Adipocyte (in vitro differentiated cells): ENCODE measurements around the gene GDF2.

ENCODE experiments used
- DNase-seq: peaks from one replicate; pipeline ENCODE4 v3.0.0-alpha.2; 2015; ENCODE audit warnings: low read depth
- H3K27me3 ChIP-seq: replicated peaks from 2 replicates; pipeline ENCODE4 v1.7.0; 2013; ENCODE audit warnings: mild to moderate bottlenecking, low read length, moderate library complexity; ENCODE audit not compliant: control insufficient read depth, insufficient read depth
- H3K36me3 ChIP-seq: 2 replicates; pipeline ENCODE4 v1.7.0; 2013; ENCODE audit warnings: low read length, mild to moderate bottlenecking, moderate library complexity; ENCODE audit not compliant: control insufficient read depth, insufficient read depth, severe bottlenecking
- H3K4me1 ChIP-seq: 2 replicates; pipeline ENCODE4 v1.7.0; 2013; ENCODE audit warnings: mild to moderate bottlenecking, low read length, moderate library complexity; ENCODE audit not compliant: control insufficient read depth, insufficient read depth
- H3K4me3 ChIP-seq: 2 replicates; pipeline ENCODE4 v1.7.0; 2013; ENCODE audit warnings: mild to moderate bottlenecking, low read length, moderate library complexity
- H3K9ac ChIP-seq: 2 replicates; pipeline ENCODE4 v1.7.0; 2013; ENCODE audit warnings: mild to moderate bottlenecking, low read length, moderate library complexity
- H3K9me3 ChIP-seq: 2 replicates; pipeline ENCODE4 v1.7.0; 2013; ENCODE audit warnings: mild to moderate bottlenecking, low read length, moderate library complexity; ENCODE audit not compliant: control insufficient read depth

The GDF2 gene

DNA sequence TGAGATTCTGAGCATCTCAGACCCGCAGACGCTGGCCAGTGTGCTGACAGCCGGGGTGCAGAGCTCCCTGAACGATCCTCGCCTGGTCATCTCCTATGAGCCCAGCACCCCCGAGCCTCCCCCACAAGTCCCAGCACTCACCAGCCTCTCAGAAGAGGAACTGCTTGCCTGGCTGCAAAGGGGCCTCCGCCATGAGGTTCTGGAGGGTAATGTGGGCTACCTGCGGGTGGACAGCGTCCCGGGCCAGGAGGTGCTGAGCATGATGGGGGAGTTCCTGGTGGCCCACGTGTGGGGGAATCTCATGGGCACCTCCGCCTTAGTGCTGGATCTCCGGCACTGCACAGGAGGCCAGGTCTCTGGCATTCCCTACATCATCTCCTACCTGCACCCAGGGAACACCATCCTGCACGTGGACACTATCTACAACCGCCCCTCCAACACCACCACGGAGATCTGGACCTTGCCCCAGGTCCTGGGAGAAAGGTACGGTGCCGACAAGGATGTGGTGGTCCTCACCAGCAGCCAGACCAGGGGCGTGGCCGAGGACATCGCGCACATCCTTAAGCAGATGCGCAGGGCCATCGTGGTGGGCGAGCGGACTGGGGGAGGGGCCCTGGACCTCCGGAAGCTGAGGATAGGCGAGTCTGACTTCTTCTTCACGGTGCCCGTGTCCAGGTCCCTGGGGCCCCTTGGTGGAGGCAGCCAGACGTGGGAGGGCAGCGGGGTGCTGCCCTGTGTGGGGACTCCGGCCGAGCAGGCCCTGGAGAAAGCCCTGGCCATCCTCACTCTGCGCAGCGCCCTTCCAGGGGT lies 26.6 kb downstream of the GDF2 start:
- H3K4me3 ChIP-seq = no peak overlapping the region
- H3K4me1 ChIP-seq = no peaks in the 10 kb centered on the region
- peaks cover 21% of the 10 kb centered on the region for H3K27me3 ChIP-seq
- no peak overlapping the region for H3K9ac ChIP-seq
- DNase-seq = no peak
- H3K9me3 ChIP-seq = no peaks in the 10 kb centered on the region
- no peaks in the 10 kb centered on the region for H3K36me3 ChIP-seq

DNA sequence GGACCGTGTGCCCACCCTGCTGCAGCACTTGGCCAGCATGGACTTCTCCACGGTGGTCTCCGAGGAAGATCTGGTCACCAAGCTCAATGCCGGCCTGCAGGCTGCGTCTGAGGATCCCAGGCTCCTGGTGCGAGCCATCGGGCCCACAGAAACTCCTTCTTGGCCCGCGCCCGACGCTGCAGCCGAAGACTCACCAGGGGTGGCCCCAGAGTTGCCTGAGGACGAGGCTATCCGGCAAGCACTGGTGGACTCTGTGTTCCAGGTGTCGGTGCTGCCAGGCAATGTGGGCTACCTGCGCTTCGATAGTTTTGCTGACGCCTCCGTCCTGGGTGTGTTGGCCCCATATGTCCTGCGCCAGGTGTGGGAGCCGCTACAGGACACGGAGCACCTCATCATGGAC lies 27.3 kb downstream of the GDF2 start:
- DNase-seq = no peak
- H3K4me3 ChIP-seq = no peak overlapping the region

DNA sequence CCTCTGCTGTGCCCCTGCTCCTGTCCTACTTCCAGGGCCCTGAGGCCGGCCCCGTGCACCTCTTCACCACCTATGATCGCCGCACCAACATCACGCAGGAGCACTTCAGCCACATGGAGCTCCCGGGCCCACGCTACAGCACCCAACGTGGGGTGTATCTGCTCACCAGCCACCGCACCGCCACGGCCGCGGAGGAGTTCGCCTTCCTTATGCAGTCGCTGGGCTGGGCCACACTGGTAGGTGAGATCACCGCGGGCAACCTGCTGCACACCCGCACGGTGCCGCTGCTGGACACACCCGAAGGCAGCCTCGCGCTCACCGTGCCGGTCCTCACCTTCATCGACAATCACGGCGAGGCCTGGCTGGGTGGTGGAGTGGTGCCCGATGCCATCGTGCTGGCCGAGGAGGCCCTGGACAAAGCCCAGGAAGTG lies 27.7 kb downstream of the GDF2 start:
- Histone ChIP-seq H3K27me3 (peaks cover 20% of the 10 kb centered on the region), H3K9ac (no peak overlapping the region), H3K36me3 (no peaks in the 10 kb centered on the region), H3K4me3 (no peak overlapping the region), H3K4me1 (no peaks in the 10 kb centered on the region), H3K9me3 (no peaks in the 10 kb centered on the region)
- DNase-seq = no peak

More for the DNA sequence above, 27.3 kb downstream of the GDF2 start:
- Histone ChIP-seq H3K36me3 (no peaks in the 10 kb centered on the region), H3K9me3 (no peaks in the 10 kb centered on the region), H3K27me3 (peaks cover 23% of the 10 kb centered on the region), H3K4me1 (no peaks in the 10 kb centered on the region), H3K9ac (no peak overlapping the region)

- Histone ChIP-seq H3K36me3 (no peaks in the 10 kb centered on the region), H3K9me3 (no peaks in the 10 kb centered on the region), H3K4me1 (no peaks in the 10 kb centered on the region), H3K4me3 (no peak overlapping the region), H3K9ac (no peak overlapping the region), H3K27me3 (peaks cover 13% of the 10 kb centered on the region)
- DNase-seq = no peak
Measured at GRCh38 chr10:47350671-47351640, 28.7 kb downstream of the GDF2 start.

GRCh38 chr10:47351899-47352815 lies 29.9 kb downstream of the GDF2 start:
- H3K9ac ChIP-seq = no peak overlapping the region
- no peak overlapping the region for H3K4me3 ChIP-seq
- DNase-seq = no peak

GRCh38 chr10:47353351-47353750 lies 31.1 kb downstream of the GDF2 start:
- no peak overlapping the region for H3K9ac ChIP-seq
- no peaks in the 10 kb centered on the region for H3K9me3 ChIP-seq
- H3K27me3 ChIP-seq = peaks cover 10% of the 10 kb centered on the region
- no peaks in the 10 kb centered on the region for H3K36me3 ChIP-seq
- no peak overlapping the region for H3K4me3 ChIP-seq
- DNase-seq = no peak
- H3K4me1 ChIP-seq = no peaks in the 10 kb centered on the region

More at GRCh38 chr10:47351899-47352815, 29.9 kb downstream of the GDF2 start:
- H3K36me3 ChIP-seq = no peaks in the 10 kb centered on the region
- H3K27me3 ChIP-seq = peaks cover 10% of the 10 kb centered on the region
- no peaks in the 10 kb centered on the region for H3K4me1 ChIP-seq
- H3K9me3 ChIP-seq = no peaks in the 10 kb centered on the region

DNA sequence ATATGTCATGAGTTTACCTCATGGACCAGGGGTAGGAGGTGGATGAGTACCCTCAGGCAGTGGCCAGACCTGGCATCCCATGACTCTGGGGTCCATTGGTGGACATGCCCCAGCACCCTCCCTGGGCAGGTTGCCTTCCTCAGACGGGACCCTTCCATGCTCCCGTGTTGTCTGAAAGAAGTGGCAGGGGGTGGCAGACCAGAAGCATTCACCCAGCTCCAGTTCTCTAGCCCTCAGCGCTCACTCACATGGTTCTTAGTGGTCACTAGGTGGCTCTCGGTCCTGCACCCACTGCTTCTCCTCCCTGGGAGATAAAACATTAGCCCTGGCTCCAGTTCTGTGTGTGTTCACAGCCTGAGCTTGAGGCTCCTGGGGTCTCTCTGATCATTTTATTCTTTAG lies 31.9 kb downstream of the GDF2 start:
- Histone ChIP-seq H3K9ac (no peak overlapping the region), H3K27me3 (peaks cover 17% of the 10 kb centered on the region), H3K4me1 (no peaks in the 10 kb centered on the region), H3K4me3 (no peak overlapping the region), H3K36me3 (no peaks in the 10 kb centered on the region), H3K9me3 (no peaks in the 10 kb centered on the region)
- DNase-seq = no peak

DNA sequence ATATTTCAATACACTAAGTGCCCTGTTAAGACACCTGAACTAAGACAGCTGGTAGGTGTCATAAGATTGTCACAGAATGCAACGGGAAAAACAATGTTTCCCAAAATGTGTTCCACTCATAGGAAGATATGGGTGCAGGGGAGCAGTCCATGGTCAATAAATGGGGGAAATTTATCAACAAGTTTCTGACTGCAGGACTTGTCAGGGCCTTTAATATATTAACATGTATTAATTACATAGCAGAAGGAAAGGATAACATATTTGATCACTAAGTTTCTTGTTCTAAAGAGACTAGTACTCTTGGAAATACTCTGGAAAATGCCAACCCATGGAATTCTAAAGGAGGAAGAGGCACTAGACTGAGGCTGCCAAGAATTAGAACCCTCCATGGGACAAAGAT lies 32.6 kb downstream of the GDF2 start:
- peaks cover 17% of the 10 kb centered on the region for H3K27me3 ChIP-seq
- H3K4me3 ChIP-seq = no peak overlapping the region

GRCh38 chr10:47356708-47357107 lies 34.5 kb downstream of the GDF2 start:
- no peak for DNase-seq
- Histone ChIP-seq H3K36me3 (no peaks in the 10 kb centered on the region), H3K9me3 (no peaks in the 10 kb centered on the region), H3K9ac (no peak overlapping the region), H3K27me3 (peaks cover 14% of the 10 kb centered on the region), H3K4me1 (no peaks in the 10 kb centered on the region), H3K4me3 (no peak overlapping the region)

More for the DNA sequence above, 32.6 kb downstream of the GDF2 start:
- Histone ChIP-seq H3K36me3 (no peaks in the 10 kb centered on the region), H3K9me3 (no peaks in the 10 kb centered on the region), H3K9ac (no peak overlapping the region), H3K4me1 (no peaks in the 10 kb centered on the region)
- no peak for DNase-seq

- no peak for DNase-seq
- no peaks in the 10 kb centered on the region for H3K36me3 ChIP-seq
- H3K9ac ChIP-seq = no peak overlapping the region
- H3K27me3 ChIP-seq = peaks cover 16% of the 10 kb centered on the region
- H3K9me3 ChIP-seq = no peaks in the 10 kb centered on the region
- no peak overlapping the region for H3K4me3 ChIP-seq
- H3K4me1 ChIP-seq = no peaks in the 10 kb centered on the region
Measured at GRCh38 chr10:47357131-47357582, 34.9 kb downstream of the GDF2 start.
